OCI-LY1 (cell line): ENCODE data around the gene ZNF576.

Experiments used
- H2AFZ ChIP-seq: fragments of 200-600 bp; sonication (generic), shearing (Covaris generic); 2 replicates; pipeline ENCODE4 v1.6.0; 2014; ENCODE audit warnings: antibody characterized with exemption, mild to moderate bottlenecking, low read length
- H3F3A ChIP-seq: fragments of 200-600 bp; sonication (generic), shearing (Covaris generic); 2 replicates; pipeline ENCODE4 v1.6.0; 2014; ENCODE audit warnings: mild to moderate bottlenecking, antibody characterized with exemption, low read length, moderate library complexity; ENCODE audit not compliant: insufficient read depth
- H3K27ac ChIP-seq: fragments of 200-600 bp; sonication (generic); 2 replicates; pipeline ENCODE4 v1.5.1; 2014; ENCODE audit warnings: low read length, mixed run types, mild to moderate bottlenecking, low read depth; ENCODE audit not compliant: poor library complexity, severe bottlenecking
- H3K27me3 ChIP-seq: fragments of 200-600 bp; sonication (generic); 2 replicates; pipeline ENCODE4 v1.6.0; 2014; ENCODE audit warnings: antibody characterized with exemption, mild to moderate bottlenecking, low read length, moderate library complexity; ENCODE audit not compliant: insufficient read depth
- H3K36me3 ChIP-seq: fragments of 200-600 bp; sonication (generic); 2 replicates; pipeline ENCODE4 v1.6.1; 2014; ENCODE audit warnings: mild to moderate bottlenecking, antibody characterized with exemption, low read length, moderate library complexity, mixed read lengths; ENCODE audit not compliant: insufficient read depth
- H3K4me1 ChIP-seq: fragments of 200-600 bp; sonication (generic); 2 replicates; pipeline ENCODE4 v1.5.1; 2014; ENCODE audit warnings: mild to moderate bottlenecking, low read length, moderate library complexity; ENCODE audit not compliant: insufficient read depth, severe bottlenecking
- H3K4me2 ChIP-seq: fragments of 200-600 bp; sonication (generic), shearing (Covaris generic); 2 replicates; pipeline ENCODE4 v1.6.1; 2014; ENCODE audit warnings: low read length
- H3K4me3 ChIP-seq: fragments of 200-600 bp; sonication (generic); 2 replicates; pipeline ENCODE4 v1.5.1; 2014; ENCODE audit warnings: low read length, low read depth, mild to moderate bottlenecking, mixed read lengths; ENCODE audit not compliant: poor library complexity, severe bottlenecking
- H3K79me2 ChIP-seq: fragments of 200-600 bp; shearing (Covaris generic); 2 replicates; pipeline ENCODE4 v1.6.1; 2016; ENCODE audit warnings: mixed run types, low read length, mixed read lengths; ENCODE audit not compliant: insufficient read depth
- H3K9ac ChIP-seq: fragments of 200-600 bp; sonication (generic), shearing (Covaris generic); 2 replicates; pipeline ENCODE4 v1.6.1; 2014; ENCODE audit warnings: mild to moderate bottlenecking, low read length, mixed read lengths
- H3K9me2 ChIP-seq: fragments of 200-600 bp; sonication (generic), shearing (Covaris generic); 2 replicates; pipeline ENCODE4 v1.6.1; 2014; ENCODE audit warnings: low read depth, mild to moderate bottlenecking, low read length, mixed read lengths
- H3K9me3 ChIP-seq: fragments of 200-600 bp; shearing (Covaris generic); 2 replicates; pipeline ENCODE4 v1.6.1; 2014; ENCODE audit warnings: low read length, mixed read lengths
- H4K20me1 ChIP-seq: fragments of 200-600 bp; sonication (generic), shearing (Covaris generic); 2 replicates; pipeline ENCODE4 v1.6.0; 2016; ENCODE audit warnings: mild to moderate bottlenecking, low read length; ENCODE audit not compliant: insufficient read depth
- CTCF ChIP-seq: fragments of 200-600 bp; sonication (generic), shearing (Covaris generic); IDR thresholded peaks from 2 replicates; pipeline ENCODE4 v1.5.1; 2017; ENCODE audit warnings: mild to moderate bottlenecking, antibody characterized with exemption, low read length, moderate library complexity, mixed read lengths
- EZH2 ChIP-seq: fragments of 200-600 bp; sonication (generic), shearing (Covaris generic); IDR thresholded peaks from 2 replicates; pipeline ENCODE4 v1.8.0; 2017; ENCODE audit warnings: borderline replicate concordance, mixed run types, mild to moderate bottlenecking, antibody characterized with exemption, low read length, moderate library complexity, mixed read lengths

Gene ZNF576

GRCh38 chr19:43640424-43640757, 44.0 kb downstream of the ZNF576 start:
- Histone ChIP-seq H2AFZ (no peak overlapping the region), H3K79me2 (no peaks in the 10 kb centered on the region), H3K27ac (no peak overlapping the region), H3K9me3 (no peaks in the 10 kb centered on the region), H3K9me2 (no peaks in the 10 kb centered on the region), H3K36me3 (no peaks in the 10 kb centered on the region), H3K4me2 (no peak overlapping the region), H3K9ac (no peak overlapping the region), H4K20me1 (no peaks in the 10 kb centered on the region), H3K4me1 (peaks cover 3% of the 10 kb centered on the region), H3F3A (no peaks in the 10 kb centered on the region), H3K27me3 (0 out of 2 replicates have a peak, but pooled peaks cover 13% of the 10 kb centered on the region), H3K4me3 (no peak overlapping the region)
- no peak for TF ChIP-seq EZH2
- TF ChIP-seq CTCF = no peak

GRCh38 chr19:43641333-43641732, 44.9 kb downstream of the ZNF576 start:
- Histone ChIP-seq H3K9me3 (no peaks in the 10 kb centered on the region), H3K79me2 (no peaks in the 10 kb centered on the region), H3K4me1 (peaks cover 3% of the 10 kb centered on the region), H3K4me2 (no peak overlapping the region), H3K9me2 (no peaks in the 10 kb centered on the region), H3K27me3 (0 out of 2 replicates have a peak, but pooled peaks cover 13% of the 10 kb centered on the region), H2AFZ (no peak overlapping the region), H3K9ac (no peak overlapping the region), H3F3A (no peaks in the 10 kb centered on the region), H3K4me3 (no peak overlapping the region), H3K36me3 (no peaks in the 10 kb centered on the region), H4K20me1 (no peaks in the 10 kb centered on the region), H3K27ac (no peak overlapping the region)
- TF ChIP-seq CTCF (no peak), EZH2 (no peak)

GRCh38 chr19:43642531-43642930, 46.1 kb downstream of the ZNF576 start:
- Histone ChIP-seq H3K36me3 (no peaks in the 10 kb centered on the region), H3K27me3 (0 out of 2 replicates have a peak, but pooled peaks cover 13% of the 10 kb centered on the region), H3K9me2 (no peaks in the 10 kb centered on the region), H3K4me2 (no peak overlapping the region), H3K27ac (no peak overlapping the region), H3K4me1 (peaks cover 3% of the 10 kb centered on the region), H3K9me3 (no peaks in the 10 kb centered on the region), H3F3A (no peaks in the 10 kb centered on the region), H3K4me3 (no peak overlapping the region), H3K9ac (no peak overlapping the region), H3K79me2 (no peaks in the 10 kb centered on the region), H4K20me1 (no peaks in the 10 kb centered on the region), H2AFZ (no peak overlapping the region)
- TF ChIP-seq CTCF = no peak
- TF ChIP-seq EZH2 = no peak
